SU-DHL-6 (cell line): ENCODE results near the gene FYTTD1.

Experiments used
- H2AFZ ChIP-seq: fragments of 200-600 bp; sonication (generic); 2 replicates; pipeline ENCODE4 v1.6.1; 2014; ENCODE audit warnings: low read depth, mild to moderate bottlenecking, moderate library complexity, mixed read lengths, antibody characterized with exemption, low read length; ENCODE audit not compliant: severe bottlenecking
- H3F3A ChIP-seq: fragments of 200-600 bp; shearing (Covaris generic); 2 replicates; pipeline ENCODE4 v1.6.0; 2016; ENCODE audit warnings: antibody characterized with exemption, mild to moderate bottlenecking; ENCODE audit not compliant: insufficient read depth
- H3K27ac ChIP-seq: fragments of 200-600 bp; sonication (generic); 2 replicates; pipeline ENCODE4 v1.5.1; 2016; ENCODE audit warnings: low read depth, mild to moderate bottlenecking, low read length, moderate library complexity, mixed read lengths
- H3K27me3 ChIP-seq: fragments of 200-600 bp; sonication (generic), shearing (Covaris generic); 2 replicates; pipeline ENCODE4 v1.6.0; 2014; ENCODE audit warnings: mild to moderate bottlenecking, low read length
- H3K36me3 ChIP-seq: fragments of 200-600 bp; sonication (generic); 2 replicates; pipeline ENCODE4 v1.6.1; 2014; ENCODE audit warnings: mild to moderate bottlenecking, low read length, mixed read lengths
- H3K4me2 ChIP-seq: fragments of 300-600, 200-600 bp; shearing (Covaris generic), sonication (generic); 2 replicates; pipeline ENCODE4 v1.6.0; 2014; ENCODE audit warnings: low read length, low read depth, mild to moderate bottlenecking; ENCODE audit not compliant: poor library complexity, severe bottlenecking
- H3K4me3 ChIP-seq: fragments of 200-600 bp; sonication (generic); 2 replicates; pipeline ENCODE4 v1.5.1; 2014; ENCODE audit warnings: antibody characterized with exemption, low read length, mild to moderate bottlenecking, mixed read lengths; ENCODE audit not compliant: insufficient read depth, poor library complexity, severe bottlenecking
- H3K79me2 ChIP-seq: fragments of 200-600 bp; sonication (generic); 2 replicates; pipeline ENCODE4 v1.6.1; 2014; ENCODE audit warnings: mild to moderate bottlenecking, low read length, moderate library complexity; ENCODE audit not compliant: insufficient read depth
- H3K9ac ChIP-seq: fragments of 200-600 bp; sonication (generic); 2 replicates; pipeline ENCODE4 v1.7.0; 2014; ENCODE audit warnings: mild to moderate bottlenecking, low read length
- H3K9me2 ChIP-seq: fragments of 200-600 bp; sonication (generic); replicated peaks from 2 replicates; pipeline ENCODE4 v1.6.1; 2014; ENCODE audit warnings: low read length; ENCODE audit not compliant: insufficient read depth
- H3K9me3 ChIP-seq: fragments of 200-600 bp; sonication (generic); 2 replicates; pipeline ENCODE4 v1.6.1; 2014; ENCODE audit warnings: low read length, mixed read lengths; ENCODE audit not compliant: insufficient read depth
- H4K20me1 ChIP-seq: fragments of 200-600 bp; sonication (generic); 2 replicates; pipeline ENCODE4 v1.6.1; 2014; ENCODE audit warnings: low read depth, mild to moderate bottlenecking, antibody characterized with exemption, low read length, moderate library complexity, mixed read lengths
- CTCF ChIP-seq: fragments of 200-600 bp; sonication (generic); IDR thresholded peaks from one replicate; pipeline ENCODE4 v1.5.1; 2017; ENCODE audit warnings: antibody characterized with exemption, mild to moderate bottlenecking, low read length, moderate library complexity; ENCODE audit not compliant: insufficient read depth, poor library complexity, severe bottlenecking
- EZH2phosphoT487 ChIP-seq: fragments of 200-600 bp; sonication (generic), shearing (Covaris generic); conservative IDR thresholded peaks from 2 replicates; pipeline ENCODE4 v1.6.1; 2018; ENCODE audit warnings: mild to moderate bottlenecking, antibody characterized with exemption, low read length, moderate library complexity, mixed read lengths

FYTTD1 gene

GRCh38 chr3:197800379-197800778 is 50.7 kb downstream of the FYTTD1 start:
- H3K36me3 ChIP-seq = no peaks in the 10 kb centered on the region
- H3K27ac ChIP-seq = no peak overlapping the region
- no peak overlapping the region for H2AFZ ChIP-seq
- TF ChIP-seq CTCF (no peak), EZH2phosphoT487 (no peak)
- H3K9me3 ChIP-seq = no peaks in the 10 kb centered on the region
- H3K4me3 ChIP-seq = no peak overlapping the region
- peaks cover 73% of the 10 kb centered on the region for H3K79me2 ChIP-seq
- H4K20me1 ChIP-seq = peaks cover 11% of the 10 kb centered on the region; the same call in 1 of the 2 replicates
- peaks cover 13% of the 10 kb centered on the region; the same call in 1 of the 2 replicates for H3F3A ChIP-seq
- H3K27me3 ChIP-seq = no peaks in the 10 kb centered on the region
- H3K9ac ChIP-seq = no peak overlapping the region
- H3K9me2 ChIP-seq = no peaks in the 10 kb centered on the region
- no peak overlapping the region for H3K4me2 ChIP-seq

- H3K27me3 ChIP-seq = no peaks in the 10 kb centered on the region
- H3K36me3 ChIP-seq = no peaks in the 10 kb centered on the region
- peaks cover 11% of the 10 kb centered on the region; the same call in 1 of the 2 replicates for H4K20me1 ChIP-seq
- no peak overlapping the region for H3K4me3 ChIP-seq
- no peak overlapping the region for H2AFZ ChIP-seq
- peak overlapping the region; percentile 46; the same call in 1 of the 2 replicates for H3K27ac ChIP-seq
- H3K9ac ChIP-seq = no peak overlapping the region
- H3K9me3 ChIP-seq = no peaks in the 10 kb centered on the region
- H3K79me2 ChIP-seq = peaks cover 58% of the 10 kb centered on the region
- H3K9me2 ChIP-seq = no peaks in the 10 kb centered on the region
- H3F3A ChIP-seq = peaks cover 13% of the 10 kb centered on the region; the same call in 1 of the 2 replicates
- no peak for TF ChIP-seq EZH2phosphoT487
- TF ChIP-seq CTCF = peak; percentile 44
- H3K4me2 ChIP-seq = peak overlapping the region; percentile 28
These were observed 52.5 kb downstream of the FYTTD1 start for GRCh38 chr3:197801891-197802778.

- H2AFZ ChIP-seq = no peak overlapping the region
- no peaks in the 10 kb centered on the region for H3K27me3 ChIP-seq
- peaks cover 11% of the 10 kb centered on the region; the same call in 1 of the 2 replicates for H4K20me1 ChIP-seq
- H3K79me2 ChIP-seq = peaks cover 54% of the 10 kb centered on the region
- no peaks in the 10 kb centered on the region for H3K9me2 ChIP-seq
- H3K36me3 ChIP-seq = no peaks in the 10 kb centered on the region
- no peak overlapping the region for H3K4me2 ChIP-seq
- H3K9me3 ChIP-seq = no peaks in the 10 kb centered on the region
- no peak for TF ChIP-seq EZH2phosphoT487
- TF ChIP-seq CTCF = no peak
- H3K27ac ChIP-seq = no peak overlapping the region
- peaks cover 13% of the 10 kb centered on the region; the same call in 1 of the 2 replicates for H3F3A ChIP-seq
- no peak overlapping the region for H3K4me3 ChIP-seq
- H3K9ac ChIP-seq = no peak overlapping the region
These were observed 53.2 kb downstream of the FYTTD1 start for GRCh38 chr3:197802779-197803459.
